AG08396 (cell line): ENCODE data around the gene MMAB.
A peak's percentile ranks its signal among the peaks of the same experiment; 100 is the strongest.

Experiments
- DNase-seq: peaks from one replicate; pipeline ENCODE4 v3.0.0; 2012; ENCODE audit warnings: low spot score, mixed read lengths

The MMAB gene

GRCh38 chr12:109559200-109559505 is 14.2 kb downstream of the MMAB start:
- DNase-seq = no peak

- no peak for DNase-seq
Observed at GRCh38 chr12:109558374-109559199, 14.7 kb downstream of the MMAB start.

- DNase-seq = no peak
Observed at GRCh38 chr12:109557805-109558204, 15.5 kb downstream of the MMAB start.

GRCh38 chr12:109557200-109557599 is 16.1 kb downstream of the MMAB start:
- no peak for DNase-seq

GRCh38 chr12:109555431-109556315 is 17.6 kb downstream of the MMAB start:
- DNase-seq = no peak

- DNase-seq = no peak
Observed at GRCh38 chr12:109554761-109555160, 18.5 kb downstream of the MMAB start.

GRCh38 chr12:109553906-109554500 is 19.3 kb downstream of the MMAB start:
- DNase-seq = no peak

- no peak for DNase-seq
Observed at GRCh38 chr12:109553483-109553882, 19.8 kb downstream of the MMAB start.

GRCh38 chr12:109552971-109553370 is 20.3 kb downstream of the MMAB start:
- DNase-seq = no peak

- DNase-seq = no peak
Observed at GRCh38 chr12:109551108-109551507, 22.2 kb downstream of the MMAB start.

GRCh38 chr12:109550281-109550680 is 23.0 kb downstream of the MMAB start:
- no peak for DNase-seq

GRCh38 chr12:109549613-109550270 is 23.6 kb downstream of the MMAB start:
- DNase-seq = no peak

- DNase-seq = no peak
Observed at GRCh38 chr12:109548258-109548657, 25.0 kb downstream of the MMAB start.

GRCh38 chr12:109547286-109547685 is 26.0 kb downstream of the MMAB start:
- no peak for DNase-seq

- no peak for DNase-seq
Observed at GRCh38 chr12:109545826-109546225, 27.5 kb downstream of the MMAB start.

GRCh38 chr12:109544955-109545531 is 28.3 kb downstream of the MMAB start:
- DNase-seq = peak; percentile 33

GRCh38 chr12:109542876-109543275 is 30.4 kb downstream of the MMAB start:
- no peak for DNase-seq

GRCh38 chr12:109542014-109542413 is 31.3 kb downstream of the MMAB start:
- DNase-seq = no peak

GRCh38 chr12:109541413-109541726 is 31.9 kb downstream of the MMAB start:
- no peak for DNase-seq

GRCh38 chr12:109540526-109541412 is 32.5 kb downstream of the MMAB start:
- no peak for DNase-seq

GRCh38 chr12:109539508-109539907 is 33.8 kb downstream of the MMAB start:
- DNase-seq = peak; percentile 51
